22Rv1 (cell line): ENCODE data around the gene ASB8.
A peak's percentile ranks its signal among the peaks of the same experiment; 100 is the strongest.

ENCODE experiments used
- H3K27ac ChIP-seq: fragments of 450-650 bp; 2 replicates; pipeline ENCODE4 v1.5.1; 2017
- CTCF ChIP-seq: fragments of 450-650 bp; IDR thresholded peaks from 2 replicates; pipeline ENCODE4 v1.5.1; 2017; ENCODE audit warnings: mild to moderate bottlenecking
- ZFX ChIP-seq: fragments of 450-650 bp; IDR thresholded peaks from 2 replicates; pipeline ENCODE4 v1.6.1; 2017; ENCODE audit warnings: antibody characterized with exemption, borderline replicate concordance

ASB8 gene

GRCh38 chr12:48110691-48111311 is 46.5 kb downstream of the ASB8 start:
- no peak overlapping the region for H3K27ac ChIP-seq
- TF ChIP-seq CTCF (no peak), ZFX (no peak)

GRCh38 chr12:48109424-48109823 is 47.9 kb downstream of the ASB8 start:
- H3K27ac ChIP-seq, result no peak overlapping the region
- TF ChIP-seq CTCF, result no peak
- TF ChIP-seq ZFX, result no peak

- TF ChIP-seq ZFX, result no peak
- TF ChIP-seq CTCF, result no peak
- H3K27ac ChIP-seq, result peak overlapping the region; percentile 94
Measured at GRCh38 chr12:48106681-48107613, 50.4 kb downstream of the ASB8 start.

- peak within 1 kb of the TSS; percentile 94 for H3K27ac ChIP-seq
- TF ChIP-seq ZFX (no peak), CTCF (peak; percentile 3)
Measured at GRCh38 chr12:48105867-48106680, 51.2 kb downstream of the ASB8 start, which contains the start of gene SENP1. Gene SENP1, minus strand, starts transcription at chr12:48106079. Its CDS starts 4,607 bp downstream, at chr12:48101472.

GRCh38 chr12:48105321-48105866 is 51.9 kb downstream of the ASB8 start:
- TF ChIP-seq ZFX (no peak), CTCF (no peak)
- H3K27ac ChIP-seq, result peak overlapping the region; percentile 94

- TF ChIP-seq CTCF (no peak), ZFX (no peak)
- peak overlapping the region; percentile 94 for H3K27ac ChIP-seq
Measured at GRCh38 chr12:48104531-48104930, 52.8 kb downstream of the ASB8 start.
